H1 (cell line): ENCODE data around the gene PPP1R14B. TPM values are rescaled to one million over a fixed set of nuclear protein-coding genes. Genes with fewer than 3 reads are reported as not detected.

Experiments
- RFX5 ChIP-seq: IDR thresholded peaks from 2 replicates; pipeline ENCODE4 v1.6.1; 2011; ENCODE audit warnings: low read depth, low read length, improper control_type of control experiment, borderline replicate concordance
- SIN3A ChIP-seq, 2 experiments: IDR thresholded peaks in 1 of 2; conservative IDR thresholded peaks in 1 of 2; 2 replicates each; pipeline ENCODE4 v1.6.1; 2011 to 2012; ENCODE audit warnings: low read length in 2 of 2, improper control_type of control experiment in 1 of 2, low read depth in 1 of 2, mild to moderate bottlenecking in 1 of 2
- TCF12 ChIP-seq: IDR thresholded peaks from 2 replicates; pipeline ENCODE4 v1.6.1; 2011; ENCODE audit warnings: low read depth, mild to moderate bottlenecking, low read length
- polyA plus RNA-seq, 7 experiments: library from polyadenylated mRNA; depleted of rRNA in 3 of 7; stranded (reverse) in 5 of 7; unstranded in 2 of 7; fragments of >200 nt in 5 of 7; fragments of 200-250 nt in 2 of 7; gene quantifications; 1 replicate in 5 of 7; 2 replicates in 1 of 7; 4 replicates in 1 of 7; pipeline versions ENCODE4 v1.2.1 to v1.2.3, GENCODE V29; 2011 to 2013; ENCODE audit warnings: missing spikeins in 2 of 7, mixed read lengths in 2 of 7
- total RNA-seq: library from RNA; stranded (reverse); fragmentation: NEBNext Ultra II Directional; extraction: Animal tissue kit (Norgen Biotek cat#: 25700); gene quantifications from 2 replicates; pipeline ENCODE4 v1.2.1, GENCODE V29; 2021

Gene PPP1R14B
- total and polyA plus RNA-seq, 2 of the 8 experiments (the other 6 are each of a cell fraction or from before 2014, with no cell fraction given): 265 to 419 TPM

GRCh38 chr11:64224891-64225607, 21.7 kb downstream of the PPP1R14B start (continued):
- no peak for TF ChIP-seq RFX5
- TF ChIP-seq TCF12: no peak
- no peak for TF ChIP-seq SIN3A (conservative IDR thresholded peaks at IDR 0.05 in 1 of 2, IDR thresholded peaks at IDR 0.05 in 1 of 2; ENCODE audit: low read depth in 1 of 2, low read length in 2 of 2)
